Measurements from ENCODE around the gene PCDH1. TPM values are rescaled to one million over a fixed set of nuclear protein-coding genes. Genes with fewer than 3 reads are reported as not detected.

Gene PCDH1
- total and polyA plus RNA-seq, 2 of the 8 experiments (the other 6 are each of a cell fraction or from before 2014, with no cell fraction given) = 101 to 102 TPM

GRCh38 chr5:141879941-141880738 is 1.9 kb upstream of the PCDH1 start:
- peak overlapping the region; percentile 63; the same call in 1 of the 2 replicates for H2BK12ac ChIP-seq (ENCODE audit: low read depth, low read length)
- H4K8ac ChIP-seq (ENCODE audit: extremely low read depth, insufficient read depth, low read length) = peak overlapping the region; percentile 64
- no peak overlapping the region for H3K23ac ChIP-seq (ENCODE audit: insufficient read length)
- H3K79me2 ChIP-seq (ENCODE audit: control insufficient read depth in 1 of 2, insufficient read depth in 2 of 2, low read length in 2 of 2) = peaks cover 6 to 28% of the 10 kb centered on the region in 2 experiments
- DNase-seq (ENCODE audit: low read depth in 1 of 2, low spot score in 2 of 2) = no peak
- no peak overlapping the region for H3K27ac ChIP-seq (ENCODE audit: low read depth, low read length)
- peak overlapping the region; percentile 70 for H4K91ac ChIP-seq (replicated peaks; ENCODE audit: insufficient read length, low read length)
- peaks cover 0 to 4% (median 0%) of the 10 kb centered on the region in 4 experiments; a peak in 1 of 7 replicates for H3K27me3 ChIP-seq (replicated peaks in 1 of 4; ENCODE audit: control insufficient read depth in 3 of 4, extremely low read depth in 1 of 4, insufficient read depth in 3 of 4, low read length in 3 of 4)
- H3K14ac ChIP-seq (ENCODE audit: insufficient read length) = no peak overlapping the region
- peak overlapping the region; percentile 19 for H3K4ac ChIP-seq (replicated peaks; ENCODE audit: insufficient read length, low read depth, low read length)
- H3K4me1 ChIP-seq (replicated peaks in 1 of 4; ENCODE audit: control insufficient read depth in 3 of 4, insufficient read depth in 4 of 4, low read length in 3 of 4) = peaks cover 16 to 52% (median 36%) of the 10 kb centered on the region in 4 experiments
- H3K9me3 ChIP-seq (ENCODE audit: insufficient read depth in 2 of 2, low read depth in 1 of 2, low read length in 1 of 2) = no peaks in the 10 kb centered on the region
- no peaks in the 10 kb centered on the region for H3K36me3 ChIP-seq (ENCODE audit: control insufficient read depth in 2 of 4, insufficient read depth in 4 of 4, low read length in 3 of 4)
- WGBS, 2 experiments (ENCODE audit: extremely low coverage in 1 of 2, insufficient coverage in 1 of 2, insufficient read length in 1 of 2, insufficient replicate concordance in 2 of 2, low coverage in 1 of 2, low lambda C conversion rate in 2 of 2, missing lambda C conversion rate in 1 of 2) = 61% methylated on average over 7 of the region's 7 CpGs; no CpG with 5 or more reads in 1 of the 2 experiments
- no peak overlapping the region for H3K56ac ChIP-seq (replicated peaks; ENCODE audit: insufficient read length, low read depth, low read length)
- H2BK15ac ChIP-seq (ENCODE audit: low read length) = peak overlapping the region; percentile 62; the same call in 1 of the 2 replicates
- peak overlapping the region; percentile 9; the same call in 1 of the 2 replicates for H3K18ac ChIP-seq (ENCODE audit: extremely low read depth, low read length)
- peak overlapping the region; percentile 79; the same call in 1 of the 2 replicates for H2AK5ac ChIP-seq (ENCODE audit: low read depth, low read length)
- ChIA-PET POLR2A (ENCODE audit: partially characterized antibody) (interaction anchor here (0.8 to 13.5 kb wide), 19 partner anchors 9 to 636 kb away, joined by 3 to 210 read pairs (median 14); partner anchors contain the start of genes ARAP3 and DELE1), CTCF (ENCODE audit: partially characterized antibody) (interaction anchor here (0.8 to 10.7 kb wide), 52 partner anchors 9 to 316 kb away, joined by 3 to 273 read pairs (median 10); partner anchors contain the start of genes ARAP3, DELE1, PCDH12 and RNF14)
- H3K9ac ChIP-seq (replicated peaks in 1 of 4; ENCODE audit: extremely low read depth in 1 of 4, low read depth in 3 of 4, low read length in 3 of 4) = no peak overlapping the region
- no peak for FAIRE-seq
- H2BK5ac ChIP-seq (ENCODE audit: low read depth, low read length) = peak overlapping the region; percentile 46; the same call in 1 of the 2 replicates
- peak overlapping the region; percentile 95 for H2BK20ac ChIP-seq (ENCODE audit: low read length)
- peaks cover 36% of the 10 kb centered on the region for H3K23me2 ChIP-seq (ENCODE audit: low read depth, low read length)
- peak overlapping the region; percentile 3 to 99; a peak in 2 of 4 replicates for H3K4me2 ChIP-seq (ENCODE audit: insufficient read depth in 1 of 2, low read depth in 2 of 2, low read length in 2 of 2)
- no peak overlapping the region for H2BK120ac ChIP-seq (replicated peaks; ENCODE audit: low read depth, low read length)
- peaks cover 3 to 10% of the 10 kb centered on the region in 2 experiments for H4K20me1 ChIP-seq (replicated peaks in 1 of 2; ENCODE audit: control insufficient read depth in 1 of 2, insufficient read depth in 2 of 2, low read length in 2 of 2)
- H2AFZ ChIP-seq (ENCODE audit: low read length) = no peak overlapping the region
- H3K4me3 ChIP-seq (ENCODE audit: extremely low read depth in 1 of 4, insufficient read depth in 2 of 4, low read depth in 3 of 4, low read length in 4 of 4) = no peak overlapping the region
- TF ChIP-seq SP4 (IDR thresholded peaks at IDR 0.05; ENCODE audit: low read length) (0 out of 2 replicates have a peak, but pooled peaks have one; percentile 9), BRCA1 (IDR thresholded peaks at IDR 0.05; ENCODE audit: low read depth, low read length) (no peak)
- peaks cover 5% of the 10 kb centered on the region; the same call in 1 of the 2 replicates for H3K79me1 ChIP-seq (ENCODE audit: low read depth, low read length)
- H4K5ac ChIP-seq (ENCODE audit: insufficient read length, low read depth, low read length) = no peak overlapping the region

All from H1 (cell line).